HTERT RPE-1 (cell line): ENCODE data around the gene PPFIA4.

ENCODE experiments used
- in situ Hi-C: fragments of 300-500 bp; cut with MboI; formaldehyde crosslinking; loops from 4 replicates; pipeline ENCODE4 v1.14.3; 2020; ENCODE audit warnings: low sequenced_read_pairs

The PPFIA4 gene

GRCh38 chr1:203039609-203040512, 13.6 kb downstream of the PPFIA4 start:
- in situ Hi-C loops: no loop called here

GRCh38 chr1:203040513-203041275, 14.4 kb downstream of the PPFIA4 start:
- in situ Hi-C loops: no loop called here

GRCh38 chr1:203041351-203041932, 15.2 kb downstream of the PPFIA4 start:
- in situ Hi-C loops: no loop called here

DNA sequence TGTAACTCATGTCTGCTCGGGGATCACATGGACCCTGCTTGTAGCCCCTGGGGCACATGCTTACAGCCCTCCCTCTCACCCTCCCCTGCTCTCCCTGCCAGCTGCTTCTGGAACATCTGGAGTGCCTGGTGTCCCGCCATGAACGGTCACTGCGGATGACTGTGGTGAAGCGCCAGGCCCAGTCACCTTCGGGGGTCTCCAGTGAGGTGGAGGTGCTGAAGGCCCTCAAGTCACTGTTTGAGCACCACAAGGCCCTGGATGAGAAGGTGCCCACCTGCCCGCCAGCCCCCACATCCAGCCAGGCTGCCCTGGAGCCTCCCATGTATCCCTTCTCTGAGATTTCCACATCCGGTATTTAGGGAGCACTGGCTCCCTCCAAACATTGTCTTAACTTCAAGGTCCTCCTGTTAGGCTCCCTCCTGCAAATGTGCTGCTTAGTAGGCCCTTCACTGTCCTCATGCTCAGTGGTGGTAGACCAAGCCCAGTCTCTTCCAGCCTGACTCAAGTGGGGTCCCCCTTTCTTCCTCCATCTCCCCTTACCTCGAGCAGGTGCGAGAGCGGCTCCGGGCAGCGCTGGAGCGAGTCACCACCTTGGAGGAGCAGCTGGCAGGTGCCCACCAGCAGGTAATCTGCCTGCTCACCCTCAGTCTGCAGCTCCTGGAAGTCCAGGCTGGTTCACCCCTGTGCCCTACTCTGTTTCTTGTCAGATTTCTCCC, 17.7 kb downstream of the PPFIA4 start:
- in situ Hi-C loops: no loop called here

DNA sequence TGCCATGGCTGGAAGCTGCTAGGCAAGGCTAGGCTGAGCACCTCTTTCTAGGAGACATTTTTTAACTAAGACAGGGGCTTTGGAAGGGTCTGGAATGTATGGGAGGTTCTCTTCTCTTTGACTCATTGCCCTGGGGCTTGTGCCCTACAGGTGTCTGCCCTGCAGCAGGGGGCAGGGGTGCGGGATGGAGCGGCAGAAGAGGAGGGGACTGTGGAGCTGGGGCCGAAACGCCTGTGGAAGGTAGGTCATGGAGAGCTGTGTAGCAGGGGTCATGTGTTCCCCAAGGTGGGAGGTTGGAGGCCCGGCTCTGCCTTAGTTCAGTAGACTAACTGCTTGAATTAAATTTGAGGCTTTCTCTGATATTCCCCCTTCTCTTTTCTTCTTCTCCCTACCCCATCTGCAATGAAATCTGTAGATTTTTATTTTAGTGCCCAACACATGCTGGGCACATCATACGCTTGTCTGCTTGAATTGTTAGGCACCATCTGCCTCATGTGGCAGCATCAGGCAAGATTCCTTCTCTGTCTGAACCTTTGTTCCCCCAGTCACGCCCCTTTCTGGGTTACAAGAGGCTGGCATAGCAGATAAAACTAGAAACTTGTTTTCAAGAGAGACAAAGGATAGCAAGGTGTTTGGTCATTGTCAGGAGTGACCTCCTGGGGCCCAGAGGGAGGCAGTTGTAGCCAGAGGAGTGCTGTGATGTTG, 18.4 kb downstream of the PPFIA4 start:
- in situ Hi-C loops: no loop called here

DNA sequence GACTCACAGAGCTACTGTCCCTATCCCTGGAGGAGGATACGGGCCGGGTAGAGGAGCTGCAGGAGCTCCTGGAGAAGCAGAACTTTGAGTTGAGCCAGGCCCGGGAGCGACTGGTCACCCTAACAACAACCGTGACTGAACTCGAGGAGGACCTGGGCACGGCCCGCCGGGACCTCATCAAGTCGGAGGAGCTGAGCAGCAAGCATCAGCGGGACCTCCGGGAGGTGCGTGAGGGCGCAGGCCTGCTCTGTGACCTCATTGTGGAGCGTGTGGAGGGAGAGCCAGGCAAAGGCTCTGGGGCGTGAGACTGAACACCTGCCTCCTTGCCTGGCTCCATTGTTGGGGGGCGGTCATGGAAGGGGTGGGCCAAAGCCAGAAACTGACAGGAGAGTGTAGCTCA, 19.0 kb downstream of the PPFIA4 start:
- in situ Hi-C loops: no loop called here

DNA sequence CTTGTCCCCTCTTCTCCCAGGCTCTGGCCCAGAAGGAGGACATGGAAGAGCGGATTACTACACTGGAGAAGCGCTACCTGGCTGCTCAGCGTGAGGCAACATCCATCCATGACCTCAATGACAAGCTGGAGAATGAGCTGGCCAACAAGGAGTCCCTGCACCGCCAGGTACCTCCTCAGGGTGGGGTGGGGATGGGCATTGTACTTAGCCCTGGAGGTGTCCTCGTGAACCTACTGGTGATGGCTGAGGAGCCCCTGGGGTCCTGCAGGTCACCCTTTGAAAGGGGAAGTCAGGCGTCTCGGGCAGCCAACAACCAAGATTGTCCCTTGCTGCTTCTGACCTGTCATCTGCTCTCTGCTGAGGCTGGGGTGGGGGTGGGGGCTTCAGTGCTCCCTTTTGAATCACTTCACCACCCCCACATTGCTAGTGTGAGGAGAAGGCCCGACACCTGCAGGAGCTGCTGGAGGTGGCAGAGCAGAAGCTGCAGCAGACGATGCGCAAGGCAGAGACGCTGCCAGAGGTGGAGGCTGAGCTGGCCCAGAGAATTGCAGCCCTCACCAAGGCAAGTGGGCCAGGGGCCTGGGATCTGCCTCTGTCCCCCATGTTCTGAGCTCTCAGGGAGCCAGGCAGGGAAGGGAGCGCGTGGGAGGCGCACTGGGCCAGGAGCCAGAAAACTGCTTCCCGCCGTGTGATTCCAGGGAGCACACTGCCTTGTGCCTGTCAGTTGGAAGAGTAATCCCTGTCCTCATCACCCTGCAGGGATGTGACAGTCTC, 19.7 kb downstream of the PPFIA4 start:
- in situ Hi-C loops: no loop called here

DNA sequence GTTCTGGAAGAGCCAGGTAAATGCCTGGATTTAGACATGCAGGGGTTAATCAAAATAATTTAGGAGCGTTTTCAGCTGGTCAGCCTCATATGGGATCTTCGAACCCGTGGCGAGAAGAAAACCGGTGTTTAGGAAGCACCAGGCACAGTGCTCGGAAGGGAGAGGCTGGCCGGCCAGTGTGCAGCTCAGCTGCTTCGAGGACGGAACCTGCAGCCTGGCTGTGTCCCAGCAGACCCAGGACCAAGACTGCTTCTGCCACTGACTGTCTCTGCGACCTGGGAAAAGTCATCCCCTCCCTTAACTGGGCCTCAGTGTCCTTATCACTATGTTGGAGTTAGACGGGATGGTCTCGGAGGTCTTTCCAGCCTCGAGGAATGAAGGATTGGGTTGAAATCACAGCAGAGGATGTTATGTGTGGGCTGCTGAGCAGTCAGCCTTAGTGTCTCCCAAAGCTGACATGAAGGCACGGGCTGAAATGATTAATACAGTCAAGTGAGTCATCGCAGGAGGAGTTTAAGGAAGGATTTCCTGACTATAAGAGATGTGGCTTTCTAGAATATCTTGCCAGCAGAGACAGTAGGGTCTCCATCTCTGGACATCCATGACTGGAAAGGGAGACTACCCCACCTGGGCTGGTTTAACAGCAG, 20.8 kb downstream of the PPFIA4 start:
- in situ Hi-C loops: no loop called here

DNA sequence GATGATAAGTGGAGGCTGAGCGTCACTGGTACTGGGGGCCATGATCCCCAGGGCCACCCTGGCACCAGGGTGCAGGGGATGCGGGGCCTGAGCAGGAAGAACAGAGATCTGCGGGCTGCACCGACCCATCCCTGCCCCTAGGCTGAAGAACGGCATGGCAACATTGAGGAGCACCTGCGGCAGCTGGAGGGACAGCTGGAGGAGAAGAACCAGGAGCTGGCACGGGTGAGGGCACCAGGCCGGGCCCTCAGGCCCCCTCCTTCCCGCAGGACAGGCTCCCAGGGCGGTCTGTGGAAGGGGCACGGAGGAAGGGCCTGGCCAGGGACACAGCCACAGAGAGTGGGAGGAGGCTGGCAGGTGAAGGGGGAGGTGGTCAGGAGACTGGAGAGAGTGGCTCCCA, 21.8 kb downstream of the PPFIA4 start:
- in situ Hi-C loops: no loop called here

- in situ Hi-C loops: no loop called here
Observed at GRCh38 chr1:203048555-203049051, 22.3 kb downstream of the PPFIA4 start.

DNA sequence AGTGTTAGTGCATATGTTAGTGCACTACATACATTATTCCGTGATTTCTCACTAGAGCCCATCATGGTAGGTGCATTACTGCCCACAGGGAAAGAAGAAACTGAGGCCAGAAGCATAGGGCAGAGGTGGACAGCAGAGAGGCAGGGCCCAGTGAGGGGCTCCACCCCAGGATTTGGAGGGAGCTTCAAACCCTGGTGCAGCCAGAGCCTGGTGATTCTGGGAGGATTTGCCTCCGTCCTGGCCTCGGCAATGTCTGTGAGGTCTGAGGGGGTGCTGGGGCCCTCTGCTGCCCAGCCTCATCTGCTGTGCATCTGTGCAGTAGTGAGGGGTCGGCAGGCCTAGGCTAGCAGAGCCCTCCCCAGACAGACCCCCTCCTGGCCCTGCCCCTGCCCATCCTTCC, 22.8 kb downstream of the PPFIA4 start:
- in situ Hi-C loops: no loop called here

DNA sequence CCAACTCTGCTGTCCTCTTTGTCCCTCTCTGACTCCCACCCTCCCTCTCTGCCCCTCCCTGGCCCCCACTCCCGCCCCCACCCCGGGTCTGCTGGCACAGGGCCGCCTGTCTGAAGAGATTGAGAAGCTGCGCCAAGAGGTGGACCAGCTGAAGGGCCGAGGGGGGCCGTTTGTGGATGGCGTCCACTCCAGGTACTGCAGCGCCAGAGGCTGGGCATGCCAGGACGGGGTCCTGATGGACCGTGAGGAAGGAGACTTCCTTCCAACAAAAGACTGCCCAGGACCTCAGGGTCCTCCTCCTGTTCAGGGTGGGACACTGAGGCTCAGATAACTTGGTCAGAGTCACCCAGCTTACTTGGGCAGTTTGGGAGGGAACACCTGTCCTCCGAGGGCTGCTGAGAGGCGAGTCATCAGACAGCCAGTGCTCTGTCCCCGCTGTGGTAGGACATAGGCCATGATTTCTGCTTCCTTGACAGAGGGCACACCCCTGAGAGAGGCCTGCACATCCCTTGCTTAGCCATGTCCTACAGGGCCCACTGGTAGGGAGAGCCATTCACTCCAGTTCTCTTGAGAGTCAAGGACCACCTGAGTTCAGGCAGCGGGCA, 23.4 kb downstream of the PPFIA4 start:
- in situ Hi-C loops: no loop called here

DNA sequence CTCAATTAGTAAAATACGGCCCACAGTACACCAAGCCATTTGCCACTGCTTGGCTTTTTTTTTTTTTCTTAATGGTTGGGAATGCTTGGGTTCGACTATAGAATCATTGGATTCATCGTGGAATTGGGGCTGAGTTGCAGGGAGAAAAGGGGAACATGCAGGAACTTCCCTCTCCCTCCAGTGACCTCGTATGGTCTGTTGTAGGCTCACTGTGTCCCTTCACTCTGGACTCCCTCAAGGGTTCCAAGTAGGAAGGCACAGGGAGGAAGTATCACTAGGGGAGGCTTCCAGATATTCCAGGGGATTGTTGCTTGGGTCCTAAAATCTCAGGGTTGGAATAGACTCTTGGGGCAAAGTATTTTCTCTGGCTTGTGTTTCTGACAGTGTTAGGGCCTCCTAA, 24.5 kb downstream of the PPFIA4 start:
- in situ Hi-C loops: no loop called here

DNA sequence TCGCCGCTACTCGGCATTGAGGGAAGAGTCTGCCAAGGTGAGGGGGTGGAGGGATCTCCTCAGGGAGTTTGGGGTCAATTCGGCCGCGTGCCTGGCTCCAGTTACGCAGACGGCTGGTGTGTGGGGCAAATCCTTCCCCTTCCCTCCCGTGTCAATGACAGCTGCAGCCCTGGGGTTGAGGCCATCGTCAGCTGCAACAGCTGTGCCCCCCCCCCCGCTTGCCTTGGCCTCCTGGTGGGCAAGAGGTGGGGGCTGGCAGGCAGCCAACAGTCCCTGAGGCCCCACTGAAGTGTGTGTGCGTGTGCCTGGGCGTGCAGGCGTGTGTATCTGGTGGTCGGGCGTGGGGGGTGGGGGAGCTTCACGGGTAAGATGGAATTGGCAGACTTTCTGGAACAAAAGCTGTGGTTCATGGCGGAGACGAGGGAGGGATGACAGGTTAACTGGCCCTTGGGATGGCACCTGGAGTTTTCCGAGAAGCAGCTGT, 25.6 kb downstream of the PPFIA4 start:
- in situ Hi-C loops: no loop called here

DNA sequence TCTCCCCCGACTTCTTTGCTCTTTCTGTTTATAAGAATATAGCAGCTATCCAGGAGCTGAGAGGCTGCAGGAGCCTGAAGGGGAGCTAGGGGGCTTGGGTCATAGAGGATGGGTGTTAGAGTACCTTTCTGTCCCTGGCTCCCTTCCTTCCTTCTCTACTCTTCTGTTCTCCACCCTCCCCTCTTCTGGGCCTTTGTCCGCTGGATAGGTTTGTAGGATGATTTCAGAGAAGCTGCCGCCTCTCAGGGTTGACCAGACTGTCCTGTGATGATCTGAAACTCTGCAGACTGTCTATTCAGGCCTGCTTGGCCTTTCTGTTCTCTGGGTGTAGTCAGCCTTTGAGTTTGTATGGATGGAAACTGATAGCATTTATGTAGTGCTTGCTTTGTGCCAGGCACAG, 26.3 kb downstream of the PPFIA4 start:
- in situ Hi-C loops: no loop called here

GRCh38 chr1:203054184-203054583, 27.9 kb downstream of the PPFIA4 start:
- in situ Hi-C loops: no loop called here

- in situ Hi-C loops: no loop called here
Observed at GRCh38 chr1:203054642-203055041, 28.4 kb downstream of the PPFIA4 start.

- in situ Hi-C loops: no loop called here
Observed at GRCh38 chr1:203055161-203055799, 29.0 kb downstream of the PPFIA4 start.
